Fibroblast of the conjunctiva (primary cell): ENCODE results near the gene MAP3K7.
A peak's percentile ranks its signal among the peaks of the same experiment; 100 is the strongest.

Experiments
- DNase-seq: peaks from one replicate; pipeline ENCODE4 v3.0.0-alpha.2; 2010; ENCODE audit warnings: low read depth

MAP3K7 gene

GRCh38 chr6:90483956-90484355 is 102.9 kb downstream of the MAP3K7 start:
- DNase-seq, result no peak

GRCh38 chr6:90483116-90483839 is 103.6 kb downstream of the MAP3K7 start:
- DNase-seq, result no peak

DNA sequence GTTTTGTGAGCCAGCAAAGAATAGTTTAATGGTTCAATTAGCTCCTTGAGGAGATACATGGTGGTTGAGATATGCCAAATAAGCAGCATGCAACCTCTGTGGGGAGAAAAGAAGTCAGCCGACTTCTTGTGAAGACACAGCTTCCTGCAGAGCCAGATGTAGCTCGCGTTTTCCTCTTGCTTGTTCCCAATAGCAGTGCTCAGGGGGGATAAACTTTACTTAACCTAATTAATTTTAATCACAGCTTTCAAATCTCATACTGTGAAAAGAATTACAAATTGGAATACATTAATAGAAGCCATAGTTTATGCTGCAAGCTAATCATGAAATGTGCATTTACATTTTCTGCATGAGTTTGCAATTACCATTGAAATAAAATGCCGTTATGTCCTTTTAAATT is 106.2 kb downstream of the MAP3K7 start:
- no peak for DNase-seq

GRCh38 chr6:90479603-90479926 is 107.3 kb downstream of the MAP3K7 start:
- DNase-seq, result no peak

DNA sequence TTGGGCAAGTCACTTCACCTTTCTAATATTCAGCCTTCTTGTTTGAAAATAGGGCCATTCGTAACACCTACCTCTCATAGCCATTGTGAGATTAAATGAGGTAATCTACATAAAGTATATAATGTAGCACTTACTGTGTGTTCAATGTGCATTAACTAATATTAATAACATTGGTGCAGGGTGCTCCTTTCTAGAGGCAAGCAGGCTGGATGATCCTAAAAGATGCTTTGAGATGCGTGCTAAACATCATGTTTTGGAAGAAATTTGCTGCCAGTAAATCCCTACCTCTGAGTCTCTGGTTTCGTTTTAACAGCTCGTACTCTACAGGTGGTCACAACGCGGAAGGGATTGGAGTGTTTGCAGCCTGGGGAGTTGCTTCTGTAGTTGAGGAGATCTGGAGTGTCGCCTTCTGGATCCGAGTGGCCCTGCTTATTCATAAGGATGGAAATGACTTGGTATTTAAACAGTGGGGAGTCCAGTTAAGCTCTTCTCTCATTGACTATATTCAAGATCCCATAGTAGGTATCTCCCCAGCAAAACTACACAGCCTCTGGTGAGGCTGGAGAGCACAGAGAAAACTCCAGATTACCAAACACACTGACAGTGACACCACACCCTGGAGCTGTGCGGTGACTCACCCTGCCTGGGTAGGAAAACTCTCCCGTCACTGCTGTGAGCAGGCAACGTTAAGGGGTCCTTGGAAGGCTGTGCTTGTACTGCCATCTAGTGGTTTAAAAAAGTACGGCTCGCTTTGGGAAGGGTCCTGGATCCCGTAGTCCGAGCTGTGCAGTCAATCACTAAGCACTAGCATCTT is 107.9 kb downstream of the MAP3K7 start:
- DNase-seq, result peak; percentile 94

GRCh38 chr6:90478278-90478677 is 108.6 kb downstream of the MAP3K7 start:
- no peak for DNase-seq

- DNase-seq, result no peak
Measured at GRCh38 chr6:90477366-90477765, 109.5 kb downstream of the MAP3K7 start.

- DNase-seq, result no peak
Measured at GRCh38 chr6:90472716-90473115, 114.2 kb downstream of the MAP3K7 start.

DNA sequence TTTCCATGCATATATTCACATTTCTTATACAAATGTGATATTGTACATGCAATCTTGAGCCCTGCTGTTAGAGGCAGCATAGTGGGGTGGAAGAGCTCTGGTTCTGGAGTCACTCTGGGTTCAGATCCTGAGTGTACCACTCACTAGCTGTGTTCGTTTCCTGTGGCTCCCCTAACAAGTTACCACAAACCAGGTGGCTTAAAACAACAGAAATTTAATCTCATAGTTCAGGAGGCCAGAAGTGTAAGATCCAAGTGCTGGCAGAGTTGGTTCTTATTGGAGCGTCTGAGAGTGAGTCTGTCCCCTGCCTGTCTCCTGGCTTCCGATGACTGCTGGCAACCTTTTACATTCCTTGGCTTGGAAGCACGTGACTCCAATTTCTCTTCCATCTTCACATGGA is 115.6 kb downstream of the MAP3K7 start:
- DNase-seq, result no peak

GRCh38 chr6:90469906-90470305 is 117.0 kb downstream of the MAP3K7 start:
- DNase-seq, result peak; percentile 14

GRCh38 chr6:90468859-90469258 is 118.0 kb downstream of the MAP3K7 start:
- no peak for DNase-seq

DNA sequence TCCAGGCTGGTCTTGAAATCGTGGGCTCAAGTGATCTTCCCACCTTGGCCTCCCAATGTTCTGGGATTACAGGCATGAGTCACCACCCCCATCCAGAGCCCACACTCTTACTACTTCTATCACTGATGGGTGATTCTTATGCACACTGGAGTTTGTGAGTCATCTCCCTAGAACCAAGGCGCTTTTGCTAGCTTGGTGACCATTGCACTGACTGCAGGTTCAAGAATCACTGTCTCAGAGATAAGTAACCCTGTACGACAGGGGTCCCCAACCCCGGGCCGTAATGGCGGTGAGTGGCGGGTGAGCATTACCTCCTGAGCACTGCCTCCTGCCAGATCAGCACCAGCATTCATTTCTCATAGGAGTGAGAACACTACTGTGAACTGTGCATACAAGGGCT is 118.8 kb downstream of the MAP3K7 start:
- DNase-seq, result no peak

DNA sequence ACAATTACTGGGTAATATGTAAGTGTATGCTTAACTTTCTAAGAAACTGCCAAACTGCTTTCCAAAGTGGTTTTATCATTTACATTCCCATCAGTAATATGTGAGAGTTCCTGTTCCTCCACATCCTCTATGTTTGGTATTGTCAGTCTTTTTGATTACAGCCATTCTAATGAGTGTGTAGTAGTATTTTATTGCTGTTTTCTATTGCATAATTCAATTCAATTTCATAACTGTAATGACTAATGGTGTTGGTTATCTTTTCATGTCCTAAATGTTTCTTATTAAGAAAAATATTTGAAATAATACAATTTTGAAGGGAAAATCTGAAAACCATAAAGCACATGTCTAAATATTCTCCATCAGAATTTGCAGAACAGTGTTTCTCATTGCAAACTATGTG is 119.3 kb downstream of the MAP3K7 start:
- no peak for DNase-seq

DNA sequence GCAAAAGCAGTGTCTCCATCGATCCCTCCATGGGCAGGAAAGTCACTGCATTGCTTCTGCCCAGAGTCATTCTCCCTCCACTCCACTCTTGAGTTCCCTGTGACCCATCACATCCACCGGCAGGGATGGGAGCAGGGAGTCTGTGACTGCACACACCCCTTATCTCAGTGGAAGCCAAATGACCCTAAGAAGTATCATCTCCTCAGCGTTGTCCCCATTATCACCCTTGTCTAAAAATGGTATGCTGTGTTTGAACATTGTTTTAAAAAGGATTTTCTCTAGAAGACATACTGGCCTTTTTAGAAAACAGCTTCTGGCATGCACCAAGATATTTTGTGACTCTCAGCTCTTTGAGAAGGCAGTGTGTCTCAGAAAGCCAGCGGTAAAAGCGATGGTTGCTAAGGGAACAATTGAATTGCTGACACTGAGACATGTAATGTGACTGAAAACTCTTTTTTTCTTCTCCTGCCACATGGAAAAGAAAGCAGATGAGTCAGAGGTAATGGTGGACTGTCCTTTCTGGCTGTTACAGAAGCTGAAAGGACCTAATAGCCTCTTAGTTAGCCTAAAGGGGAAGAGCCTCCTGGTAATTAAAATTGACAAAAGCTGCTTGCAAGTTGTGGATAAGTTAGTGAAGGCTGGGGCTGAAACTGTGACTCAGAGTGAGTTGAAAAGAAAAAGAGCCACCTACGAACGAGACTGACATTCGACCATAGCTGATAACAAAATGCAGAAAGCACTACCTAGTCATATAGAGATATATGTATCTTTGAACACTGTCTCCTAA is 120.5 kb downstream of the MAP3K7 start:
- no peak for DNase-seq

DNA sequence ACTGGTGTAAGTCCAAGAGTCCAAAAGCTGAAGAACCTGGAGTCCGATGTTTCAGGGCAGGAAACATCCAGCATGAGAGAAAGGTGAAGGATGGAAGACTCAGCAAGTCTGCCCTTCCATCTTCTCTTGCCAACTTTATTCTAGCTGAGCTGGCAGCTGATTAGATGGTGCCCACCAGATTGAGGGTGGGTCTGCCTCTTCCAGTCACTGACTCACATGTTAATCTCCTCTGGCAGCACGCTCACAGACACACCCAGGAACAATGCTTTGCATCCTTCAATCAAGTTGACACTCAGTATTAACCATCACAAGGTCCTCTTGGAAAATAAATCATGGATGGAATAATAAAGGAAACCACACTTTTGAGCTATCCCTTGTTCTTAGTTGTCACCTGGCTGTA is 121.2 kb downstream of the MAP3K7 start:
- DNase-seq, result no peak

DNA sequence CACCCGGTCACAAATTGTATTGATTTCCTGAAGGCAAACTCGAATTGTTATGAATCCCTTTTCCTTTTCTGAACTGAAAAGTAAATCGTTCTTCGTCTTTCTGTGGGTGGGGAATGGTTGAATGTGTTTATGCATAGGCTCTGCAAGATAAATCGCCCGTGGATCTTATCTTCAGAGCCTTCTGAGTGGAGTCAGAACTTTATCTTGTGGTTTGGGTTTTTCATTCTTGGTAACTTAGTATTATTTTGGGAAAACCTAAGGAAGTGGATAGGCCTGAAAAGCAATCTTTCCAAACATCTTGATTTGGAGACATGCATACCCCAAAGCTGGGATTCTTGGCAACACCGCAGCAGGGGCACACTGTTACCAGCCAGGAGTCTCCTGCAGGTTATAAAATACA is 122.4 kb downstream of the MAP3K7 start:
- DNase-seq, result no peak

- DNase-seq, result no peak
Measured at GRCh38 chr6:90463874-90464273, 123.0 kb downstream of the MAP3K7 start.
